Sciatic nerve (tissue), 2 donors: ENCODE results near the gene CRTAC1. TPM values are rescaled to one million over a fixed set of nuclear protein-coding genes. Genes with fewer than 3 reads are reported as not detected.

Experiments
- ATAC-seq: fragments of 200-7000 bp; cut with Tn5 transposase; one replicate; pipeline ENCODE4 v1.9.1; 2020; ENCODE audit warnings: mild to moderate bottlenecking, moderate library complexity
- DNase-seq: peaks from one replicate; pipeline ENCODE4 v3.0.0-alpha.2; 2020; ENCODE audit warnings: low spot score
- intact Hi-C: fragments of 100-400 bp; cut with DNase I; formaldehyde crosslinking; loops from one replicate; pipeline ENCODE4 v1.14.2; 2022
- total RNA-seq: library from RNA; stranded (reverse); fragmentation: NEBNext Ultra II Directional; extraction: Animal tissue kit (Norgen Biotek cat#: 25700); gene quantifications from one replicate; pipeline ENCODE4 v1.2.1, GENCODE V29; 2021
- donor health status: DM: no; HTN: no; CAD: no.
- donor health status: DM: no; HTN: no; CAD: no.

Gene CRTAC1
- total RNA-seq, 1 donor from 2014 or later = 23.0 TPM

DNA sequence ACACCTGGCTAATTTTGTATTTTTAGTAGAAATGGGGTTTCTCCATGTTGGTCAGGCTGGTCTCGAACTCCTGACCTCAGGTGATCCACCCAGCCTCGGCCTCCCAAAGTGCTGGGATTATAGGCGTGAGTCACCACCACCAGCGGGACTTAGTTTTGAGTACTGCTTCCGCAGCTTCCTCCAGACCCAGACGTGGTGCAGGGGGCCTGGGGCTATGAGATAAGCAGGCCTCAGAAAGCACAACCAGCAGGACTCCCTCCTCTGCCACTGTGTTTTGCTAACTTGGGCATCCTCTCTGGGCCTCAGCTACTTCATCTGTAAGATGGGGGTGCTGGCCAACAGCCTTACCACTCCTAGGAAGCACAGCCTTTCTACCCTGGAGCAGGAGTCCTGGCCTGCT is 143.0 kb downstream of the CRTAC1 start:
- intact Hi-C loops = no loop called here
- DNase-seq (no peak), ATAC-seq (no peak)

- intact Hi-C loops = no loop called here
- ATAC-seq (no peak), DNase-seq (no peak)
Measured at GRCh38 chr10:97886286-97886685, 144.1 kb downstream of the CRTAC1 start.

GRCh38 chr10:97883092-97883485 is 147.3 kb downstream of the CRTAC1 start:
- no peak for ATAC-seq
- no peak for DNase-seq
- intact Hi-C loops = no loop called here

DNA sequence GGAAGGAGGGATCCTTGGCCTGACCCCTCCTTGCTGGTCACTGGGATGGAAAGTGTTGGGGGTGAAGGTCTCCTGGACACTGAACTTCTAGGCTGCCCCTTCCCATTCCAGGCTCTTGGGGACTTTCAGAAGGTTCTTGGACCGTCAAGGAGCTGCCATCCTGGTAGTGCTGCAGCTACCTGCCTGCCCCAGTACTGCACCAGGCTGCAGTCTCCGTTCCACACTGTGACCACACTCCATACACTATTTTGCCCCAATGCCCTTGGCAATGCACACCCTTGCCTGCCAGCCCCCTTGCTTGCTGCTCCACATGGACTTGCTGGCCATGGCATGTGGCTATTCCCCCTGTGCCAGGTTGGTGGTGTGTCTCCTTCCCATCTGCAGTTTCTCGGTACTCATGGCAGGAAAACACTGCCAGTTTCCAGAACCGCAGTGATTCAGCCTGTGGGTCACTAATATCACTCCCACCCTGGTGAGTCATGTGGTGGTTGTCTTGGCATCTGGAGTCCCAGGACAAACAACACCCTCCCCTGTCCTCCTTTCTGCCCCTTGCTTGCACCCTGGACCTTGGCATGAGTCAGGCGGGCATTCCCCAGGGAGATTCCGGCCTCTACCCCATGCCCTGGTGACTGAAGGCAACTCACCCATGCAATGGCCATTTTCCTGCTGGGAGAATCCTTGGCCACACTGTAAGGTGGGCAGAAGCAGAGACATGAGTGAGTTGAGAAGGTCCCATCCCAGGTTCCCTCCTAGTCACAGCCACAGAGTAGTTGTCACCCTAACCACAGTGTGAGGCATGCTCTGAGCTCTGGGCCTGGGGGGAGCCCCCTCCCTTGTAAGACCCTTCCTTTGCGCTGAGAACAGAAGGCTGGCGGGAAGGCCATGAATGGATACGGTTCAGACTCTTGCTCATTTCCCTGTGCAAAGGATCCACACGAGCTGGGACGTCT is 148.0 kb downstream of the CRTAC1 start:
- DNase-seq (no peak), ATAC-seq (no peak)
- intact Hi-C loops = no loop called here

- intact Hi-C loops = no loop called here
- DNase-seq (peak; percentile 37), ATAC-seq (no peak)
Measured at GRCh38 chr10:97880109-97880508, 150.3 kb downstream of the CRTAC1 start.

- ATAC-seq (no peak), DNase-seq (no peak)
- intact Hi-C loops = no loop called here
Measured at GRCh38 chr10:97879241-97879640, 151.2 kb downstream of the CRTAC1 start.

DNA sequence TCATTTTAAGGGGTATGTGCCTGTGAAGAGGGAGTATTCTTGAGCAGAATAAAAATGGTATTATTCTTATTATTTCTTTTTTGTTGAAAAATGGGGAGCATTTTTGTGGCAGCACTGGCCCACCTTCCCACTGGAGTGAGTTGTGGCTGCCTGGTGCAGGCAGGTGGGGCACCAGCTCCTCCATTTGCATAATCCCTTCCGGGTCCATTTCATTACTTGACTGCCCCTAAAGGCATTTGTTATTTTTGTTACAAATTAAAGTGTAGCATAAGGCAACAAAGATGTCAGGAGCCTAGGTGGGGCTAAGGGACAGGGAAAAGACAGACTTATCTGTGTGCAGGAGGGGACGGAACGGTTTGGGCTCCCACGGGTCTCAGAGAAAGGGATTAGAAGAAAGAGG is 154.0 kb downstream of the CRTAC1 start:
- ATAC-seq (no peak), DNase-seq (no peak)
- intact Hi-C loops = no loop called here

- peak; percentile 55 for ATAC-seq
Measured at GRCh38 chr10:97875391-97875790, 155.0 kb downstream of the CRTAC1 start.

DNA sequence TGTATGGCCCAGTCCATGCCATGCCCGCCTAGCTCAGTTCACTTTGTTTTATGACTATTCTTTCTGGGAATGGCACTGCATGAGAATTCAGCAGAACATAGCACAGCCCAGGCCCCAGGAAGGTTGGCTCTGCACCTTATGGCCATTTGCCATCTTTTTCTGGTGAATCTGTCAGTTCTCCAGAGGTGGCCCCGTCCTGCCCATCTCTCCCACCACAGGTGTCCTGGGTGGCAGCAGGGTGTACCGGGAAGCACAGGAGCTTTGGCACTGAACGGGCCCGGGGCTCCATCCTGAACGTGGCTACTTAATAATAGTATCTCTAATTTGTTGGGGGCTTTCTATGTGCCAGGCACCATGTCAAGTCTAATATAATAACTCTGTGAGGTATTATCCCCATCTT is 156.1 kb downstream of the CRTAC1 start:
- DNase-seq = no peak
- no peak for ATAC-seq
- intact Hi-C loops = no loop called here

More at GRCh38 chr10:97875391-97875790, 155.0 kb downstream of the CRTAC1 start:
- intact Hi-C loops = no loop called here
- DNase-seq = no peak

GRCh38 chr10:97873569-97873968 is 156.9 kb downstream of the CRTAC1 start:
- ATAC-seq = peak; percentile 53
- intact Hi-C loops = no loop called here
- DNase-seq = no peak

GRCh38 chr10:97870990-97871389 is 159.4 kb downstream of the CRTAC1 start:
- DNase-seq (no peak), ATAC-seq (no peak)
- intact Hi-C loops = no loop called here

- intact Hi-C loops = loop anchor here (5.0 kb wide), 1 partner anchor 112 kb away; no protein-coding TSS in a partner anchor
- ATAC-seq = peak; percentile 94
- DNase-seq = peak; percentile 88
Measured at GRCh38 chr10:97869091-97870042, 161.1 kb downstream of the CRTAC1 start.

DNA sequence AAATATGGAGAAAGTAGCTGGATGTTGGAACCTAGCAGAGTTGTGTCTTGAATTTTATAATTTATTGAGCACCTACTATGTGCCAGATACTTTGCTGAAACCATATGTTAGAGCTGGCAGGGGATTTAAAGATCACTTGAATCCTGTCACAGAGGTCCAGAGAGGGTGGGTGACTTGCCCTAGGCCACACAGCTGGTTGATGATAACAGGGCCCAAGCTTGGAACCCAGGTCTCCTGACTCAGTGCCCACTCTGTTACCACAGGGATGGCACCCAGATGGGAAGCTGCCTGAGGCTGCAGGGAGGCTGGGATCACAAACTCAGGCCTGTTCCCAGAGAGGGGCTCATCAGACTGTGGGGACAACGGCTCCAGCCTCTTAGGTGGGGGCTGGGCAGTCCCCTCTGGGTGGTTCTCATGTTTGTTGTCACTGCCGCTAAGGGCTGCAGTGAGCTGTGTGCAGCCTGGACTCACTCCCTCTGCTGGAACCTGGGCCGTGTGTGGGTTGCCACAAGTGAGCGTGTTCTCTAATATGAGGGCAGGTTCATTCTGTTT is 162.2 kb downstream of the CRTAC1 start:
- DNase-seq = no peak
- ATAC-seq = no peak
- intact Hi-C loops = loop anchor here (5.0 kb wide), 1 partner anchor 111 kb away; no protein-coding TSS in a partner anchor

DNA sequence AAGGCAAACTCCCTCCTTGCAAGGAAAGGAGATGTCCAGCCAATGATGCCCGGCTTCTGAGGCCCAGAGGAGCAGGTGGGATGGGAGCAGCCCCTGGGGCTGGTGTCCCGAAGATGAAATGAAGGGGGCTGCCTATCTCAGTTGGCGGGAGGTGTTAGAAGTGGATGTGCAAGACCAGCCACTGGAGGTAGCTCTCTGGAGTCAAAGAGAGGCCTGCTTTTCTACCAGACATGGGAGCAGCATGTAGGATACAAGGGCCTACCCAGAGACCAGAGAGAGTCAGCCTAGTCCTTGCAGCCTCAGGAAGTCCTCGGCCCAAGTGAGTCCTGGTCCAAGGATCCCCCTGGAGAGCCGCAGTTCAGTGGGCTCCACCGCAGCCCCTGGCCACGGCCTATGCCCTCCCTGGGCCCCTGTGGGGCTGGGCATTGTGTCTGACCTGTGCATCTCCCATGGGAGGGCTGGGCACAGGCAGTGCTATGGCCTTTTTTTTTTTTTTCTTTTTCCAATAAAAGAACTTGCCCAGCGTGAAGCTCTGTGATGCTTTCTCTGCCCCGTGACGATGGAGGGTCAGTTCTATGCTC is 163.1 kb downstream of the CRTAC1 start:
- ATAC-seq = no peak

DNA sequence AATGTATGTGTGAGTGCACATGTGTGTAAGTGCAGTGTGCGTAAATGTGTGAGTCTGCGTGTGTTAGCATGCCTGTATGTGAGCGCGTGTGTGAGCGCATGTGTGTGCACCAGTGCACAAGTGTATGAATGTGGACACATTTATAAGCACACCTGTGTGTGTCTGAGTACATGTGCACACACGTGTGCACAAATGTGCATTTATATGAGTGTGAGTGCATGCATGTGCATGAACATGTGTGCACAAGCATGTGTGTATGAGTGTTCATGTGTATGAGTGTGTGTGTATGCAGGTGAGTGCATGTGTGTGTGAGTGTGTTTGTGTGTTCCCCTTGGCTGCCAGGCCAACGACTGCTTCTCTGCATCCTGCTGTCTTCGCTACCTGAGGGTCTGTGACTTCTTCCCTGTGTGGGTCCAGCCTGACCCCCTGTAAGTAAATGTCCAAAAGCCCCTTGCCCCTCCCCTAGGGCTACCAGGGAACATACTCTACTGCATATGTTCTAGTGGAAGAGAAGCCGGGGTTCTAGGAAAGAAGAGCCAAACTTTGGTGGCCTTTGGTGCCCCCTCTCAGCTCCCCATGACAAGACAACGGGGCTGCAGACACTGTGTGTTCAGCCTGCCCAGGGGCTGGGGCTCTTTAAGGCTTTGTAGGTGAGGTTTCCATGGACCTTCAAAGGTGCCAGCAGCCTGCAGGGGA is 163.7 kb downstream of the CRTAC1 start:
- ATAC-seq (no peak), DNase-seq (no peak)
- intact Hi-C loops = loop anchor here (5.0 kb wide), 1 partner anchor 109 kb away; no protein-coding TSS in a partner anchor

More for the DNA sequence above, 163.1 kb downstream of the CRTAC1 start:
- intact Hi-C loops = loop anchor here (5.0 kb wide), 1 partner anchor 110 kb away; no protein-coding TSS in a partner anchor
- no peak for DNase-seq

DNA sequence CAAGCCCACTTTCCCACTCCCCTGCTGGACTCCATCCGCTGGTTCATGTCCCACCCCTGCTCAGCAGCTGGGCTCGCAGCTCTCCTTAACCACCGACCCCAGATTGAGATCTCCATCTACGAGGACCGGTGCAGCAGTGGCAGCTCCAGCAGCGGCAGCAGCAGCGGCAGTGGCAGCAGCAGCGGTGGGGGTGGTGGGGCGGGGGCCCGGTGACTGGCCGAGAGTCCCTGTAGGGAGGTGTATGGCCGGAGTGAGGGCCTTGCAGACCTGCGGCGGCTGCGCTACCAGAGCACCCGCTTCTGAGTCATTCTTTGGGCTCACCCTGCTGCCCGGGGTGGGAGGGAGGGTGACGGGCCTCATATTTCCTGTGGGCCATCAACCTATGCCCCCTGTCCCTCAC is 164.9 kb downstream of the CRTAC1 start:
- DNase-seq (no peak), ATAC-seq (no peak)
- intact Hi-C loops = loop anchor here (5.0 kb wide), 1 partner anchor 108 kb away; no protein-coding TSS in a partner anchor

GRCh38 chr10:97863808-97864207 is 166.6 kb downstream of the CRTAC1 start:
- intact Hi-C loops = no loop called here
- DNase-seq (no peak), ATAC-seq (no peak)

- intact Hi-C loops = no loop called here
- DNase-seq (no peak), ATAC-seq (no peak)
Measured at GRCh38 chr10:97861924-97862323, 168.5 kb downstream of the CRTAC1 start.
